HG03354 (cell line): ENCODE results near the gene PFKFB2.

Experiments
- ATAC-seq: cut with Tn5 transposase; IDR thresholded peaks from one replicate; pipeline ENCODE4 v1.9.1; 2021; ENCODE audit warnings: mild to moderate bottlenecking; ENCODE audit not compliant: unreplicated experiment, poor library complexity, severe bottlenecking

PFKFB2 gene

DNA sequence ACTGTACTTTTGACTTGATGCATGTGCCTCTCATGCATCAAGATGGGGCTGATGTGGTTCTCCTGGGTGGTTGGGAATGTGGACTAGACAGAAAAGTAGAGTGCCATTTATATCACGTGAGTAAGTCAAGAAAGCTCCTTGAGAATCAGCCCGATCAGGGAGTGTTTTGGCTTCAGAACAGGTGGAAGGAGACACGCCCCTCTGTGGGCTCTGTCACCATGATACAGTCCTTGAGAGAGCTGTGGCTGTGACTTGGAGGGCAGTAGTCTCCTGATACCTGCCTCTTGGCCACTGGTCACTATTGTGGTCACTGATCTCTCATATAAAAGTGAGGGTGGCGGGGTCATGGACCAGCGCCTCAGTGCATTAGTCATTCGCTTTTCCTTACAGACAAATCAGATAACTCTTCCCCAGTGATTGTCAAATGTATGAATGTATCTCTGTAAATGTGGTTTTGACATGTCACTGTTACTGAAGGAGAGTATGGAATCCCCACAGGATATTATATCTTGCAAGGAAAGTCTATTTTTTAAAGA is 26.7 kb downstream of the PFKFB2 start:
- ATAC-seq: no peak

DNA sequence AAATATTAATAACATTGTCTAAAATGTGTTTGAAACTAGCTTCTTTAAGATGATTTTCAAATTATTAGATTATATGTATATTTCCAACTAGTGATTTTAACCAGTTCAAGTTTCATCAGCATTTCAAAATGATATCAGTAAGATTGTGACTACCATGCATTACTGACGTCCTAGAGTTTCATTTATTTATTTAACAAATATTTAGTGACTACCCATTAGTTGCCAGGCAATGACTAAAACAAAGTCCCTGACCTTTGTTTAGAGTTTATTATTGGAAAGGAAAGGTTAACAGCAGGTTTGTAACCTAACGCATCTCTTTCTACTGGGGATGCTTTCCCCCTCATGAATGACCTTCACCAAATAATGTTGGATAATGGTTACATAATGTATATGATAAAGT is 28.0 kb downstream of the PFKFB2 start:
- ATAC-seq: no peak

DNA sequence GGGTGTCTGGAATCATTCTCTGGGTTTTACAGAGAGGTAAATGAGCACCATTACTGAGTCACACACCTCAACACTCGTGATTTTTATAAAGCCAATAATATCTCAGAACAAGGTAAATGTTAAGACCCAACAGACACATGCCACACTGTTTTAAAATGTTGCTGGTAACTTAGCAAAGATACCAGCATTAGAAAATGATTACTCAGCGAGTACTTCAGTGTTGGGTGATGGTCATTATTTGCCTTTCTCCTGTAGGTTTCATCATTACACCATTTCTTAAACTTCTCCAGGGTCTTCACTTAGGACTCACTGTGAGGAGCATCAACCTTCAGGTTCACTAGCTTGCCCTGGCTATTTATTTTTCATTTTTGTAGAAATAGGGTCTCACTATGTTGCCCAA is 28.7 kb downstream of the PFKFB2 start:
- no peak for ATAC-seq

DNA sequence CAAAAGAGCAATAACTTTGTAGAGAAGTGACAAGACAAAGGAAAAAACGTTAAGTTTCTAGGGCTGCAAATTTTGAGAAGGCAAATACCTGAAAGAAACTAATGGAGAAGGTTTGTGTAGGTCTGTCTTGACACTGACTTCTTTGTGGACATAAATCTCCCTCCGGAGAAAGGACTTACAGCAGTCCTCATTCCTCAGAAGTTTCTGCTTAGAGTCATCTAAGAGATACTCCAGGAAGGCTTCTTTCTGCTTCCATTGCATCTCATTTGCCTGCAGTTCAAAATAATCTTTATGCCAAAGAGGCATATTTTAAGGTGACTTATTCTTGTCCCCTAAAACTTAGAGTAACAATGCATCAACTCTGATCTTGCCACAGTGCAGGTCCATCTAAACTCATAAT is 31.2 kb downstream of the PFKFB2 start:
- ATAC-seq: no peak

DNA sequence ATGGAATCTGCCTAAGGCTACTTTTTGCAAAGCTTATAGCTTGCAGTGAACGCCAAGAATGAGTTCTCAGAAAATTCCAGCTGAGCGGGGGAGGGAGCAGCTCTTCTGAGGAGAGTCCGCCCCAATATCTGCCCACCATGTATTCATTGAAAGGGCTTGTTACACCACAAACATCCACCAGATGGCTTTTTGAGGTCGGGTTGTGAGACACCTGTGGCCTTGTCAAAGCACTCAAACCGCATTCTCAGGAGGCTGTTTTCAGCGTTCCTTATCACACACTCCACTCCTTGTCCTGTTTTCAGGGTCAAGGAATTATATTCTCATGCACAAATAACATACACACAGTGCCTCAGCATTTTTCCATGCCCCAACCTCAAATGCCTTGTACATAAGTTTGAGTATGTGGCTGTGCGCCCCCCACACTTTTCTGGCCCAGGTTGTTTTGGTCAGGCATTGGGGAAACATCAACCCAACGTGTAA is 31.7 kb downstream of the PFKFB2 start:
- peak; percentile 84 for ATAC-seq

DNA sequence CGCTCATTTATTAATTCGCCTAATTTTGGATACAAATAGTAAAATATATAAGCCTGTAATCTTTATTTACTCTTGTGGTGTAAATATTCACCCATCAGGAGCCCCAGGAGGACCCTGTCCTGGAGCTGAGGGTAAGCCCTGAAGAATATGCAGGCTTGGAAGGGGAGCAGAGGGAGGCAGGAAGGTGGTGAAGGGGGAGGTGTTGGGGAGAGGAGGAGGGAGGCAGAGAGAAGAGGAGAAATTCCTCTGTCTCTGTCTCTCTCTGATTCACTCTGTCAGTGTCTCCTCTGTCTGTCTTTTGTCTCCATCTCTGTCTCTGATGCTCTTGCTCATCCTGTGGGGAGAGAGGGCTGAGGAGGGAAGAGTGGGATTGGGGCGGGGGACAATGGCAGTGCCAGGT is 32.8 kb downstream of the PFKFB2 start:
- no peak for ATAC-seq

DNA sequence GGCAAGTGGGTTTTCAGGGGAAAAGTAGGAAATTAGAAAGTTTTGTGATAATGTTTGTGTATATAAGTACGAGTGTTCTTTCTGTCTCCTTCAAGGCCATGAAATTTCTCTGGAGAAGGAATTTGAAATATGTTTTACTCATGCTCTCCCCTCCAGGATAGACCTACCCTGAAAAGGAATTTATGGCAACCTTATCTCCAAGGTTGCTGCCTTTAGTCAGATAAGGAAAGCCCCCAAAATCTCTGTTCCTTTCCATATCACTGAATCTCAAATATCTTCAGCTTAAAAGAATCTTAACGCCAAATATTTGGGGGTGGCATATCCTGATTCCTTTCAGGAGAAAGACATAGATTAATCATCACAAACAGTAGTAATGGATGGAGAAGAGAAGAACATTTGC is 35.1 kb downstream of the PFKFB2 start:
- no peak for ATAC-seq

DNA sequence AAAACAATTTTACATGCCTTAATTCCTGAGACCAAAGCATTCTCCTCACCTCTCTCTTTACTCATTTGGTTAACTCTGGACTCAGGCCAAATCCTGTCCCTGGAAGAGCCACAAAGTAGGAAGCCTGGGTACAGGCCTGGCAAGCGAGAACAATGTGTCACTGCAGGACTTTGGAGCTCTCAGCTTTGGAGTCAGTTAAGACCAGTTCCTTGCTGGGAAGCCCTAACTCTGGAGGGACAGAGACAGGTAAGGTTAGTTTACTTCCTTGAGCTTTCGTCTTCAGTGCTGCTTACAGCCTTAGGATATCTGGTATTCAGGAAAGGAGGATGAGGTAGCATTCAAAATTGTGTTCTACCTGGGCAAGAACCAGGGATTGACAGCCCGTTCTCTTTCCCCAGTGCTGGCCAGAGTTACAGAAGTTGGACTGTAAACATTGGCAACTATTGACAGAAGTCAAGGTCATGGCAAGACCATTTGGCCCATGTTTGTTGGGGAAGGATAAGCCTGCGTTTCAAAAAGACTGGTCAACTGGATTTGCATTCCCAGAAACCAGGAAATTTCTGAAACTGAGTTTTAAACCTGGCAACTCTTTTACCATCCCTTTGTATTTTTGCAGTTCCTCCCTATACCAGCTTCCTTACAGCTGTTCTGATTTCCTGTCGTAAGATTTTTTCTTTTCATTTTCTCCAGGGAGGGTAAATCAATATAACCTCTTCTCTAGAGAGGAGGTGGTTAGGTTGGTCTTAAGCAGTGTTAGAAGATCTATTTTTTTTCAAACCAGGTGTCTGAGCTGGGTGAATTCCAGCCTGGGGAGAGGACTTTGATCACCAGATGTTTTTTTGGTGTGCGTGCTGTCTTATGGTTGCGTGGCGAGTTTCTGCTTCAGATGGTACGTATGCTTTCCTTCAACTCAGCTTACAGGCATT is 35.9 kb downstream of the PFKFB2 start, which contains the start of gene C4BPB:
Gene C4BPB (plus strand): TSS at position 160 of the 926 bp plus-strand sequence. CDS start 672 bp downstream, at position 832.
- no peak for ATAC-seq

DNA sequence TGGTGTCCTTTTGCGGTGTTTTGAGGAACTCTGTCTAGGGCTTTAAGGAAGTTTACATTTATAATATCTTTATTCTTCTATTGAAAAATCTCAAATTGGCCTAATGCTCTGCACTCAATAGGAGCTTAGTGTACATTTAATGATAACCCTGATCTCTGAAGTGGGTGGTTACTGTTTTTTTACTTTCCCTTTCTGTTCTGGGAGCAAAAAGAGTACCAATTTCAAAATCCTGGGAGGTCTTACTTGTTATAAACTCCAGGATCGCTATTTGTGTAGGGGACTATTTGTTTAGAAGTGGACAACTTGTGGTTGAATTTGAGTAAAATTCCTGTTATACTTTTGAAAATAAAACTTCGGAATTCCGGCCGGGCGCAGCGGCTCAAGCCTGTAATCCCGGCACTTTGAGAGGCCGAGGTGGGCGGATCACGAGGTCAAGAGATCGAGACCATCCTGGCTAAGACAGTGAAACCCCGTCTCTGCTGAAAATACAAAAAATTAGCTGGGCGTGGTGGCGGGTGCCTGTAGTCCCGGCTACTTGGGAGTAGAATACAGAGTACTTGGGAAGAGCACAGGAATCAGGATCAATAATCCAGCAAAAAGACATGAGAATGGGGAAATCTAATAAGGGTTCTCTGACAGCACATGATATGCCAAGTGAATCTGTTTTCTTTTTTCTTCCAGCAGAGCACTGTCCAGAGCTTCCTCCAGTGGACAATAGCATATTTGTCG is 36.7 kb downstream of the PFKFB2 start:
- no peak for ATAC-seq

DNA sequence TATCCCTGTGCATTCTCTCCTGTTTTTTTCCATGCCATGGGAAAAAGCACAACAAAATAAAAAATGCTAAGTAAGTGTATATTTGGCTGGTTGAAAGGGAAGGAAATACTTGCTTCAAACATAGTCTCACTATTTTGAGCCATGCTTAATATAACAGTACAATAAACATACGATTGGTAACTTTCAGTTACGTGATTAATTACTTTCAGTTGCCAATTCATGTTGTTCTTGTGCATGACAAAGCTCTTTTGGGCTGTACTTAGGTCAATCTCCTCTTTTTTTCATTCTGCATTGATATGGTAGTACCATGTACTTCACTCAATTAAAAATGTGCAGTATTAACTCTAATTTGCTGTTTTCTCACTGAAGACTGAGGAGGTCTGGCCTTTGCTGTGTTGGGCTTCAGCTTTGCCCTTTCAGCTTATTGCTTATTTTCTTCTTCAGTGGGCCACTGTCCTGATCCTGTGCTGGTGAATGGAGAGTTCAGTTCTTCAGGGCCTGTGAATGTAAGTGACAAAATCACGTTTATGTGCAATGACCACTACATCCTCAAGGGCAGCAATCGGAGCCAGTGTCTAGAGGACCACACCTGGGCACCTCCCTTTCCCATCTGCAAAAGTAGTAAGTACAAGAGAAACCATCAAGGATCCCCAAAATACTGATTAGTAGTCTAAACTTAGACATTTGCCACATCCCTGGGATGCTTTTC is 38.3 kb downstream of the PFKFB2 start:
- ATAC-seq: no peak

DNA sequence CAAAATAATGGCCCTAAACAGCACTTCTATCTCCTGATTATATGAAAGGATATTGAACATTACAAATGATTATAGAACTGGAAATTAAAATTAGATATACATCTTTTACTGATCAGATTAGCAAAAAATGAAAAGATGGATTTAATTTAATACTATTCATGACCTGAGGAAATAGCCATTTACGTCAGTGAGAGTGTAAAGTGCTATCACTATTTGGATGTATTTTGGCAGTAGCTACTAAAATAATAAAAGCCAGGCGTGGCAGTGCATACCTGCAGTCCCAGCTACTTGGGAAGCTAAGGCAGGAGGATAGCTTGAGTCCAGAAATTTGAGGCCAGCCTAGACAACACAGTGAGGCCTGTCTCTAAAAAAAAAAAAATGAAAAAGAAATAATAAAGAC is 40.9 kb downstream of the PFKFB2 start:
- no peak for ATAC-seq

DNA sequence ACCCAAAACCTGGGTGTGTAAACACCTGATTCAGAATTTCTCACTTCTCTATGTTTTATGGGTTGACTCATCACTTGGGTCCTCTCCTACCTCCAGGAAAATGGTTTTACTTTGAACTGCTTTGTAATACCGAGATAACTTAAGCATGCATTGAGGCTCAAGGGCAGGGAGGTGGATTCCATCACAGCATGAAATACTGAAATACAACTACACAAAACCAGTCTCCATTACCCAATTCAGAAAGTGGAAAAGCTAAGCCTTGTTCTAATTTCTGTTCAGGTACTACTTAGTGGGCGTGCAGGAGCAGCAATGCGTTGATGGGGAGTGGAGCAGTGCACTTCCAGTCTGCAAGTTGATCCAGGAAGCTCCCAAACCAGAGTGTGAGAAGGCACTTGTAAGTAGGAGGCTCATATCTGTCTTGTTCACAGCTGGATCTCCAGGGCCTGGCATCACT is 44.8 kb downstream of the PFKFB2 start:
- ATAC-seq: peak; percentile 86

DNA sequence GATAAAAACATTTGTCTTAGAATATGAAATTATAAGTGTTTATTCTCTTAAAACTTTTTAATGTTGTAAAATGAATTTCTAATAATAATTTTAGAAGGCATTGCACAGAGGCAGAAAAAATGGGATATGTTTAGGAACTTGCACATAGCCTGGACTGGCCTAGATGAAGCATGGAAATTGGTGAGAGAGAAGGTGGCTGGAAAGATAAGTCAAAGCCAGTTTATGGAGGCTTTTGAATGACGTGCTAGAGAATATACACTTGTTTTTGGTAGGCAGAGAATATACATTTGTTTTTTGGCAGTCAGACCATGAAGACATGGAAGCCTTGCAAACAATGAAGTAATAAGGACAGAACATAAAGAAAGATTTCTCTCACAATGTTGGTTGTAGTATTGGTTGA is 48.6 kb downstream of the PFKFB2 start:
- ATAC-seq: no peak

DNA sequence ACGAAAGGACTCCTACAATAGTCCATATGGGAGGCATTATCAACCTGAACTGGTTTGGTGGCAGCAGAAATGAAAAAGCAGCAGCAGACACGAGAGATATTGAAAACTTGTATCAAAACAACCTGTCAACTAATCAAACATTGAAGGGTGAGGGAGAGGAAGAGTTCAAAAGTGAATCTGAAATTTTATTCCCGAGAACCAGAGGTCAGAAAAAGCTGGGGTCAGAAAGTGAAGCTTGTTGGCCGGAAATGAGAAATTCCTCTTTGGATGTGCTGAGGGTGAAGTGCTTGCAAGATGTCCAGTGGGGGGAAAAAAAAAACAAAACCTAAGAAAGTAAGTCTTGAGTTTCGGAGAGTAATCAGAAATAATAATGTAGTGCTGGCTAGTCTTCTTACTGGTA is 49.1 kb downstream of the PFKFB2 start:
- no peak for ATAC-seq

DNA sequence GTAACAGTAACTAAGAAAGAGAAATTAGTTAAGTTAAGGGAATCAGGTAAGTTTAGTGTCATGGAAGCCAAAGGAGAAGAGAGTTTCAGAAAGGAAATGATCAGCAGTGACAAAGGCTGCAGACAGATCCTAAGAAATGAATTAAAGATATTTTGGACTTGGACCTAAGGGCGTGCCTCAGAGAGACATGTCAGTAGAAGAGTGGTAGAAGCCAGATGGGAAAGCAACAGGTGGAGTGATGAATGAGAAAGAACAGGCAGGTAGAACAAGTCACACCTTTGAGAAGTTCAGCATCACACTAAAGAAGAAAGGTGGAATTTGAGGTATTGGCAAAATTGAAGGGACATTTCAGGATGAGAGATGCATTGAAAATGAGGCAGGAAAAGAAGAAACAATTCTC is 49.6 kb downstream of the PFKFB2 start:
- no peak for ATAC-seq

DNA sequence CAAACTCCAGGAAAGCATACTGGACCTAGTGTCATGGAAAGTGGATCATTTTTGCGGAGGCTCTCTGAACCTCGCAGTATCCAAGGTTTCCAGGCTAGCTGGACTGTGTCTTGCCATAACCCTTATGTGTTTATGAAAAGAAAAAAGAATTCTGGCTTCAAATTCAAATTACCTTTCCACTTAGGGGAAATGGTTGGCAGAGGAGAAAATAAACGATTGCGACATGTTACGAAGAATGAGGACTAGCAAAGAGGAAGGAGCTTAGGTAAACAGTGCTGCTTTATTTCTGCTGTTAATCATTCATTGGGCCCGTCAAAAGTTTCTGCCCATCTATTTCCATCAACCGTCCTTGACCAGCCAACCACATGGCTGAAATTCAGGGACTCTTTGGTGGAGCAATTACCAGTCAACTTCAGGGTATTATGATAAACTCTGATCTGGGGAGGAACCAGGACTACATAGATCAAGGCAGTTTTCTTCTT is 50.9 kb downstream of the PFKFB2 start, which contains the start of gene C4BPA:
Gene C4BPA (plus strand): TSS at position 342 of the 482 bp plus-strand sequence. CDS start 8,793 bp downstream, outside the sequence.
- no peak for ATAC-seq

DNA sequence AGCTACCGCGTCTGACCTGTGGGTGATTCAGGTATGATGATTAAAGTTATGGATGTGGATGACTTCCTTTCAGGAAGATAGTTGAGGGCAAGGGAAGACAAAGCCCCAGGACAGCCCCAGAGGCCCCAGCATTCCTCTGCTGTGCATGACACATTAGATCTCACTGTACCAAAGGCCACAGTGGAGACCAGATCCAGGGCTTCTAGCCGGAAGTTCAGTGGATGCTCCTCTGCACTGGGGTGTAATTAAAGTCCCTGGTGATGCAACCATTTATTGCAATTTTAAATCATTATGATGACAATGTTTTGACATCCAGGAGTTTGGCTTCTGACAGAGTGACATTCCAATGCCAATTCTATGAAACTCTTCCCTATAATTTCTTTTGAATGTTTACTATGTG is 55.9 kb downstream of the PFKFB2 start:
- ATAC-seq: no peak

DNA sequence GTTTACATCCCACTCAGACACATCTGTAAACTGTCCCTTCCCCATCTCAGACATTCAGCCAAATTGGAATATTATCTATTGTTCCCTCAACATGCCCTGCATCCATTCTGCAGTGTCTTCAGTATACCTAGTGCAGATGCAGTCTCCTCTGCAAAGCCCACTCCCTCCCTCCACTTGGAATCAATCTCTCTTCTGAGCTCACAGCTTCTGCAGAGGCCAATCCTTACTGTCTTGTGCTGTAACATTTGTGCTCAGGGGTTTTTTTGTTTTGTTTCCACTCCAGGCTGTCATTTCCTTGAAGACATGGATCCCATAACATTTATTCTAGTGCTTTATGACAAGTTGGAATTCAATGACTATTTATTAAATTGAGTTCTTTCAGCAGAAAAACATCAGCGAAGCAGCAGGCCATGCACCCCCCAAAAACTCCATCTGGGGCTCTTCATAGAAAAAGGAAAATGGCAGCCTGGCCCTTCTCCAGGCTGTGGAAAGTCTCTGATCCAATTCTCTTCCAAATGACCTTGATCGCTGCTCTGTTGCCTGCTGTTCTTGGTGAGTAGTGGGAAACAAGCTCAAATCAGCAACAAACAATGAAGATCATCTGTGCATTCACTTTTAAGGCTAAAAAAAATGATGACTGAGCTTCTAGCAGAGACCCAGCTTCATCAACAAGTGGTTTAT is 59.7 kb downstream of the PFKFB2 start:
- ATAC-seq: no peak

DNA sequence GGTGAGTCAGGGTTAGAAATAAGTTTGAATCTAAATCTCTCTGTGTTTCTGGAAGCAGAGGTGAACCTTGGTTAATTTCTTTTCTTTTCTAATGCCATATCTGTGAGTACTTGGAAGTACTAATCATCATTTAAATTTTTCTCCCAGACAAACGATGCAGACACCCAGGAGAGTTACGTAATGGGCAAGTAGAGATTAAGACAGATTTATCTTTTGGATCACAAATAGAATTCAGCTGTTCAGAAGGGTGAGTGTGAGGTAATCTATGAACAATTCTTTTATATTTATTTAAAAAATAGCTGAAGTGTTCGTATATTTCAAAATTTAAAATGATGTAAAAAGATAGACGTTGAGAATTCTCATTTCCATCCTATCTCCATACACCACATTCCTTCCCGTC is 62.2 kb downstream of the PFKFB2 start:
- no peak for ATAC-seq
